GM18907 (cell line): Measurements from ENCODE around the gene CPLX1.

Experiments used
- ATAC-seq: cut with Tn5 transposase; IDR thresholded peaks from one replicate; pipeline ENCODE4 v1.9.1; 2021; ENCODE audit warnings: mild to moderate bottlenecking, moderate library complexity; ENCODE audit not compliant: unreplicated experiment

The CPLX1 gene

DNA sequence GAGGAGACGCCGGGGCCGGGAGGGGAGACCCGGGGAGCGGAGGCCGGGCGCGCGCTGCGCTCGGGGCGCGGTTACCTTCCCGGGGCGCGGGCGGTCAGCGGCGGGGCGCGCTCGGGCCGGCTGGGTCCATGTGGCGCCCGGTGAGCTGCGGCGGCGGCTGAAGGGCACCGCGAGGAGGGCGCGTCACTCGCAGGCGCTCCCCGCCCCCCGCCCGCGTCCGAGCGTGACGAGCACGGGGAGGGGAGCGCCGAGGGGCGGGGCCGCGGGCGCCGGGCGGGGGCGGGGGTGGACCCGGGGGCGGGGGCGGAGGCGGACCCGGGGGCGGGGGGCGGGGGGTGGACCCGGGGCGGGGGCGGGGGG is at the start of gene CPLX1:
Gene CPLX1 (minus strand): TSS at position 159 of the 360 bp plus-strand sequence. CDS start 1,607 bp downstream, outside the sequence.
- no peak for ATAC-seq

DNA sequence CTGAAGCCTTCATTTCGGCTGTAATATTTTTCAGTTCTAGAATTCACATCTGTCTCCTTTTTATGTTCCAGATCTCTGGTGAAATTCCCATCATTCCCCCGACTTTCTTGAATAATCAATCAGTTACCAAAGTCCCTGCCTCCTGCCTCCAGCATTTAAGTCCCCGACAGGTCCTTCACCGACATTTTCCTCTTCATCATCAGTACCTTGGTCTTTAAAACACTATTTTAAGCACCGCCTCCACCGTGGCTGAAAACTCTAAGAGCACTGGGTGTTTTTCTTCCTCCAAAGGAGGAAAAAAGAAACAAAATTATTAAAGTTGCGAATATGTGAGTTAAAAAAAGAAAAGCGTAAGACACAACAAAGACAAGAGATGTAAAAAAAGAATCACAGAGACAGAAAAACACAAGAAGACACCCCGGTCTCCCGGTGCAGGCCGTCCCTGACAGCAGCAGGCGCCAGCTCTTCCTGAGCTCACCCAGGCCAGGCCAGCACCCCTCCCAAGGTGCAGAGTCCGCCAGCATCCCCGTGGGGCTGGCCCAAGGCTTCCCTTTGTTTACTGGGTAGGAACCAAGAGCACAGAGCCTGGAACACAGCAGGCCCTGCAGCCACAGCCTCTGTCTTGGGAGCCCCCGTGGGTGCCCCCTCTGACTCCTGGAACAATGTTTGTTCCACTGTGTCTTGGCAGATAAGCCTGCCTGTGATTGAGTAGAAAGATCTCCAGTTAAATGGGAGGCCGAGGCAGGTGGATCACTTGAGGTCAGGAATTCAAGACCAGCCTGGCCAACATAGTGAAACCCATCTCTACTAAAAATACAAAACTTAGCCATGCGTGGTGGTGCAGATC is 49.3 kb upstream of the CPLX1 start:
- no peak for ATAC-seq

DNA sequence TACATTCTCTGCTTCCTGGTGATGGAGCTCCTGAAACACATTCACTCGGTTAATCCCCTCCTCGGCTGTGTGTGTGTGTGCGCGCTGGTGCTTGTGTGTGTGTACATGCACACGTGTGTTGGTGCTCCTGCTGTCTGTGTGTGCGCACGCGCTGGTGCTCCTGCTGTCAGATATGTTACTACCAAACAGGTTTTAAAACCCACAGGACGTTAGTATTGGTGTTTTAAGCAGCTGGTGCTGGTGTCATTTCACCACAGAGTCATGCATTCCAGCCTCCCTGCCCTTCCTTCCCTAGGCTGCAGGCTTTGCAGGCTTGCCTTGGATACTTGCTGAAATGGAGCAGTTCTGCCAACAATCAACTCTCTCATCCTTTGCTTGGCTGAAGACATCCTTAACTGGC is 48.1 kb upstream of the CPLX1 start:
- no peak for ATAC-seq

DNA sequence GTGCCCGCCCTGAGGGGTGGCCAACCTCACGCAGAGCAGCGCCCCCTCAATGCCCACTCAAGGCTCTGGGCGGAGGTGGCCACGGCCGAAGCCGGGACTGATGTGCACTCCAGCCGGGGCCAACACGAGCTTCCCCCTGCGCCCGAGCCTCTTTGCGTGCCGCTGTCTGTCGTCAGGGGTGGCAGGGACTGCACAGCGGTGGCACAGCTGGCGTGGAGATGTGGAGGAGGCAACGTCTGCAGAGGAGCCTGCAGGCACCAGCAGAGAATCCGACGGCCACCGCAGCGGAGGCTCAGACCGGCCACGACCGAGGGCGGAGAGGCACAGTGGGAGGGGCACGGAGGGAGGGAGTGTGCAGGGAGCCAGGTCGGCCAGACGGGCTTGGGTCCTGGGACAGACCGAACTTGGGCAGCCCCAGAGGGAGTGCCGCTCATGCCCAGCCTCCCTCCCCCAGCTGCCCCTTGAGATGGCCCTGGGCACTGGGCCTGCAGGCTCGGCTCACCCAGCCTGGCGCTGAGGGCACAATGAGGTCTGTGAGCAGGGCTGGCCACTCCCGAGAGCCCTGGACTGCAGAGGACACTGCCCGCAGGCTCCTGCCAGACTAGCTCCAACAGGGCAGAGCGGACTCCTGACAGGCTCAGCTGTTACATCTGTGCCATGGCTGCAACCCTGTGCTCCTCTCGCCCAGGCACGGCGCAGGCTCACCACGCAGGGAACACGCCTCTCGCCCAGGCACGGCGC is 46.5 kb upstream of the CPLX1 start:
- no peak for ATAC-seq

DNA sequence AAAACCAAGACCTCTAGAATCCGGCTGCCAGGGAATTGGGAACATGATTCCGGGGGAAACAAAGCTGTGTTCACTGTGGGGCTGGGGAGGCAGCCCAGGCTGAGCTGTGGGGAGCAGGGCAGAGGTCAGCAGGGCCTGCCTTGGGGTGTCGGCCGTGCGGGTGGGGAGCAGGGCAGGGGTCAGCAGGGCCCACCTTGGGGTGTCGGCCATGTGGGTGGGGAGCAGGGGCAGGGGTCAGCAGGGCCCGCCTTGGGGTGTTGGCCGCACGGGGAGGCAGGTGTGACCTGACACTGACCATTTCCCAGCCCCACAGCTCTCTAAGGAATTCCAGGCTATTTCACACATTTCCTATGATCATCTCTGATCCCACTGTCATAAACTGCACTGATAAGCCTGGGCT is 45.6 kb upstream of the CPLX1 start:
- no peak for ATAC-seq

DNA sequence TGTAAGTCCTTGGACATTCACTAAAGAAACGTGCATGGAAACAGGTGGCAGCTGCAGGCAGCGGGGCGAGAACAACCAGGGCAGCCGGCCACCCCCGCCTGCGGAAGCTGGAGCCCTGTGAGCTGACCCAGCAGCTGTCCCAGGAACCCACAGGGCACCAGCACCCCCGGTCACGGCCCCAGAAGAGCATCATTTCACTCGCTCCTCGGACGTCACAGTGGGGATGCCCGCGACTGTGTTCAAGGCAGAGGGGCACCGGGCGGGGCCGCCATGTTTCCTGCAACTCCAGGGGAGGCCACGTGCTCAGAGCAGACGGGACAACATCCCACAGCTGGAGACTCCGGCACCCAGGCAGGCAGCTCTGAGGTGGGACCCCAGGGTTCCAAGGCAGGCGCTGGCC is 45.0 kb upstream of the CPLX1 start:
- ATAC-seq: no peak

DNA sequence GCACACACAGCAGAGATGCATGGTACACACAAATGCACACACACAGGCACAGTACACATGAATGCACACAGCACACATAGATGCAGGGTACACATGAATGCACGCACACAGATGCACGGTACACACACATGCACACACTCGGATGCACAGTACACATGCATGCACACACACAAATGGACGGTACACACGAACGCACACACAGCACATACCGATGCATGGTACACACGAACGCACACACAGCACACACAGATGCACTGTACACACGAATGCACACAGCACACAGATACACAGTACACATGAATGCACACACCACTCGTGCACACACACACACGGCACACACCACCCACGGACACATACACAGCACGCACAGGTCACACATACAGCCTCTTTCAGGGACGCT is 43.8 kb upstream of the CPLX1 start:
- no peak for ATAC-seq

DNA sequence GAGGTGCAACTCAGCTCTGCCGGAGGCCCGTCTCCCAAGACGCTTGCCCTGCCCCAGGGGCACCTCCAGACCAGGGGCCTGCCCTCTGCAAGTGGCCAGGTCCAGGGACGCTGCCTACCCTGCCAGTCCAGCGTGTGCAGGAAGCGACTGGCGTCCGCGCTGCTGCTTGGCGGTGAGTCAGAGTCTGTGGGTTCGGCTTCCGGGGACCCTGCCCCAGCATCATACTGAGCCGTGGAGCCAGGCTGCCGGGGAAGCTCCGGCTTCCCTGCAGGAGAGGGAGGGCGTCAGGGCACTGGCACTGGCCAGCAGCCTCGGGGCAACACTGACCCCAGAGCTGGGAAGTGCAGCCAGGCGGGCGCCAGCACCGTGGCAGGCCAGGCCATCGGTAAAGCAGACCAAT is 42.5 kb upstream of the CPLX1 start:
- ATAC-seq: no peak

DNA sequence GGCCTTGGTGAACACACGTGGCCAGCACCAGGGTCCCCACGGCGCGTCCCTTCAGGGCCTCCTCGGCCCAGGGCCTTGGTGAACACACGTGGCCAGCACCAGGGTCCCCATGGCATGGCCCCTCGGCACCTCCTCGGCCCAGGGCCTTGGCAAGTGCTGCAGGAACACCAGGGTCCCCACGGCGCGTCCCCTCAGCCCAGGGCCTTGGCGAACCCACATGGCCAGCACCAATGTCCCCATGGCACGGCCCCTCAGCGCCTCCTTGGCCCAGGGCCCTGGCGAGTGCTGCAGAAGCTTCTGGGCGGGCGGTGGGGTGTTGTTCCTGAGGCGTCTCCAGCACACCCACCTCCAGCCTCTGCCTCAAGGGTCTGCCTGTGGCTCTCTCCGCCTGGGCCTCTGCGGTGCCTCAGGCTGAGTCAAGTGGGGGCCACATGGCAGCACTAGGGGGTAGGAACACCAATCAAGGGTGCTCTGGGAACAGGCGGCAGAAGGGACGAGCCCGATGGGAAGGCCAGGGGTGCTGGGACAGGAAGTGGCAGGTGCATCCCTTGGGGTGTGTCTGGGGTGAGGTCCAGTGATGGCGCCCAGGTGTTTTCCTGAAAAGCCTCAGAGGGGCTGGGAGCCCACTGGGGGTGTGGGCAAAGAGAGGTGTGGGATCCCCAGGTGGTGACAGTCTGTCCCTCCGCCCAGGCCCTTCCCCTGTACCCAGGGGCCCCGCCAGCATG is 41.8 kb upstream of the CPLX1 start:
- ATAC-seq: no peak

DNA sequence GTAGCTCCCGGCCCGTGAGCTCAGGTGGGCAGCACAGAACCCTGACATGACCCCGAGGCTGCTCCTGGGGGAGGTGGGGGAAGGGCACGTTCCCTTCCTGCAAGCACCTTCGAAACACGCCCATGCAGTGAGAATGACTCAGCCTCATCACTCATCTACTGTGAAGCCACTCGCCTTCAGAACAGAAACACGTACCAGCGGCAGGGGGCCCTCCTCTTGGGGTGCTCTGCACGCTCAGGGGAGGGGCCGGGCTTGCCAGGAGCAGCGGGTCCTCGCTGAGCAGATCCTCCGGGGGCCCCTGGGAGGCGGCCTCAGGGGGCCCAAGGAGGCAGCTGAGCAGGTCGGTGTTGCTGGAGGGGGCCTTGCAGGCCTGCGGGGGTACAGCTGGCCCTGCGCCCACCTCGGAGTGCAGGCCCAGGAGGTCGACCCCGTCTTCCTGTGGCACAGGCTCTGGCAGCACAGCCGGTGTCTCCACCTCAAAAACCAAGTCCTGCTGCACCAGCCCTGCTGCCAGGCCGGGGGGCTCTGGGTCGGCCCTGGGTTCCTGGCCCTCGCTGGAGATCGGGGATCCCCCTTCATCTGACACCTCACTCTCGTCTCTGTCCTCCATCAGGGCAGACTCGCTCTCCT is 40.9 kb upstream of the CPLX1 start:
- ATAC-seq: no peak

DNA sequence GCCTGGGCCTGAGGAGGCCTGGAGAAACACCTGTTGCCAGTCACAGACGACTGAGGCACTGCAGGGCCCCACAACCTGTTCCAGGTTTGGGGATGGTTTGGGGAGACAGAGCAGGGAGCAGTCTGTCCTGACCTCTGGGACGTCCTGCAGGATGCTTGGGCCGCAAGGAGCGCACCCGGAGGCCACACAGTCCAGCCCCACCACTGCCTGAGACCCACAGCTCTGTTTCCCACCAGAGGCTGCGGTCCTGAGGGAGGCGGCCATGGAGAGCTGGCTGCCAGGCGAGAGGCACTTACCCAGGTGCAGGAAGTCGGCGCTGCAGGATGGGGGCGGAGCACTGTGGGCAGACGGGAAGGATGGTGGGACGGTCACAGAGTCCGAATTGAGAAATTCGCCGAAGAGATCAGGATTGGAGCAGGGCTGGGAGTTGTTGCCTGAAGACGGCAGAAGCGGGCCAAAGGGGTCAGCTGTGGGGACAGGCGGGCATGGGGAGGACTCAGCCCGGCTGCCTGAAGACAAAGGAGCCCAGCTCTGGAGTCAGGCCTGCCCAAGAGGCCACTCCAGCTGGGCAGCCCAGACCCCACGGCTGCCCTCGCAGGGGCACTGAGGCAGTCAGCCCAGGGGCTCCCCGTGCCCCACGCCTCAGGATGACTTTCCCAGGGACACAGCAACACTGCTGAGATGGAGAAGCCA is 40.3 kb upstream of the CPLX1 start:
- no peak for ATAC-seq

DNA sequence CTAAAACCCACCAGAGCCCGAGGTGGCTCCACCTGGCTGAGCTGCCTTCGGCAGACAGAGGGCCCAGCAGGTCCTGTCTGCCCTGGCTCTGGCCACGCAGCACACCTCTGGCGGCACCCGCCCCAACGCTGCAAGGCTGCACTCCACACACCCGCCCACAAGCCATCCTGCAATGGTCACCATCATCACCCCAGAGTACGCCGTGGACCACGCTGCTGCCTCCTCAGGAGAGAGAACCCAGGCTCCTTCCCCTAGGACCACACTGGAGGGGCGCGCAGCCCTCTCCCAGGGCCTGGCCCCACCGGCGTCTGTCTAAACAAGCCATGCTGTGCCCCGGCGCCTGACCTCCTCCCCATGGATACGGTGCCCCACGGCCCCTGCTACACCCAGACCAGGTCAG is 39.6 kb upstream of the CPLX1 start:
- no peak for ATAC-seq

DNA sequence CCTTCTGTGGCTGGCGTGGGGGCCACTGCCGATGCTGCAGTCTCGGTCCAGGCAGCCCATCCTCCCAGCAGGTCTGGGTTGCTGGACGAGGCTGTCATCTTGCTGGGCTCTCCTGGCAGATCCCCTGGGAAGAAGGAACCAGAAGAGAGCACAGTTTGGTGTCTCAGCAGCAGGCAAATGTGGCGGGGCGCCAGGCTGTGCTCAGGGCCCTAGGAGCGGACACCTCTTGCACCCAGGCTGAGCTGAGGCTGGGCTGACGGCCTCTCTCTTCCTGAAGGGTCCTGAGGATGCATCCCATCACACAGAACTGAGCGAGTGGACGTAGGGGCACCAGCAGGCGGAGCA is 39.2 kb upstream of the CPLX1 start:
- no peak for ATAC-seq

DNA sequence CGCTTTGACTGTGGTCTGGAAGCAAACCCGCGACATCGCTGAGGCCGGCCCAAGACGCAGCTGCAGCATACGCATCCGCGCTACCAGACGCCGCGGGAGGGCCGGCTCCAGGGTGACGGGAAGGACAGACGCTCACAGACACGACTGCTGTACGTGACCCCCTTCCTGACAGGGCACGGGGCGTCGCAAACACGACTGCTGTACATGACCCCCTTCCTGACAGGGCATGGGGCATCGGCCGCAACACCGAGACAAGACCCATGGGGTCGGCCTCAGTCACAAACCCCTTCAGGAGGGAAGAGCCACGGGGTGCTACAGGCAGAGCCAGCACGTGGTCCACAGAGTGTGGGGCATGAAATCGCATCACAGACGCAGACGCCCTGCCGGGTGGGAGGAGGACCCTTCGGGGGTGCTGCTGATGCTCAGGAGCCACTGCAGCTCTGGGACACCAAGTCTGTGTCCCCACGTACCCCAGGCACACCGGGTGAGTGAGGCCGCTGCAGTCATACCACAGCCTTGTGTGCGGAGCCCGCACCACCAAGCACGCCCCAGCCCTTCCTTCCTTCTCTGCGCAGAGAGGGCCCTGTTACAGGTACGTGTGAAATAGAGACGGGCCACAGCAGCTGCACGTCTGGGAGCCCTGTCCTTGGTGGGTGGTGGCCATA is 38.7 kb upstream of the CPLX1 start:
- no peak for ATAC-seq

DNA sequence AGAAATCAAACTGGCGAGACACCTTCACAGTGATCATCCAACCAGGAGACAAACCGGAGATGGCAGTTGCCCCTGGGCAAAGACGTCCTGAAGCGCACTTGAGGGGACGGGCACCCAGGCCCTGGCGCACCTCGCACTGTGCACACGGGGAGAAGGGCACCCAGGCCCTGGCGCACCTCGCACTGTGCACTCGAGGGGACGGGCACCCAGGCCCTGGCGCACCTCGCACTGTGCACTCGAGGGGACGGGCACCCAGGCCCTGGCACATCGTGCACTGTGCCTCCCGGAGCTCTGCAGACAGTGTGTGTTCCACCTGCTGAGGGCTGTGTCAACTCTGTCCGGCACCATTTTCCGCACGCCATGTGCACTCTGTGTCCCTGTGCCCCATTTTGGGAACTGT is 34.6 kb upstream of the CPLX1 start:
- no peak for ATAC-seq

DNA sequence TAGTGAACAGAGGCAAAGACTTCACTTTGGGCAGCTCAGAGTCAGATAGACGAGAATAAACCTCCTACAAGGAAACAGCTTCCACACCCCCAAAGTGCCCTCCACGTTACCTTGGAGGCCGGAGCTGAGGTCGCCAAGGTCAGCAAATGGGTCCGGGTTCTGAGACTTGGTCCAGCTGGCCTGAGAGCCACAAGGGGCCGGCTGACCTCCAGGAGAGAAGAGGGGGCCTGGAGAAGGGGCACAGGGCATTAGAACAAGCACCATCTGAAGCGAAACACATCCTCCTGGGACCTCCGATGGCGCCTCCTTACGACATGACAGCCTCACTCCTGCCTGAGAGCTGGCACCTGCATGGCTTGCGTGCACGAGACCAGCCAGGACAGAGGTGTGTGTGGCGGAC is 33.6 kb upstream of the CPLX1 start:
- ATAC-seq: no peak

DNA sequence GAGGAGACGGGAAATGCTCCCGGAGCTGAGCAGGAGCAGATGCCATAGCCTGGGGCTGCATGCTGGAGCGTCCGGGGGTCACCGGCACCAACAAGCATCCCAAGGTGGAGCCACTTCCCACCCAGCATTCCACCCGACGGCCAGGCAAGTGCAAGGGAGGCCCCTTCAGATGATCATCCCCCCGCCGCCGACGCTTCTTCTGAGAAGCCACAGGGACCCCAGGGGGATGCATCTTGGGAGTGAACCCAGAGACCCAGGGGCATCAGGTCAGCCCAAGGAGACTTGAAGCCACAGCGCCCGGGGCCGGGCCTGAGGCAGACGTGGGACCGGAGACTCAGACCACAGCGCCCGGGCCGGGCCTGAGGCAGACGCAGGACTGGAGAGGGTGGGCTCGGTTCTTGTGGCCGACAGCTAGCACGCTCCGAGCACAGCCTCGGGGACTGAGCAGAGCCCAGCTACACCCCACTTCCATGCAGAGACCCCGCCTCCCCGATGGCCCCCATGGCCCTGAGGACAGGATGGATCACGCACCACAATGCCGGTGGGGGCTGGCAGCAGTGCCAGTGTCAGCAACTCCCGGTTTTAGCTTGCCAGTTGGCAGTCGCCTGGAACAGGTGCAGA is 33.0 kb upstream of the CPLX1 start:
- ATAC-seq: no peak

DNA sequence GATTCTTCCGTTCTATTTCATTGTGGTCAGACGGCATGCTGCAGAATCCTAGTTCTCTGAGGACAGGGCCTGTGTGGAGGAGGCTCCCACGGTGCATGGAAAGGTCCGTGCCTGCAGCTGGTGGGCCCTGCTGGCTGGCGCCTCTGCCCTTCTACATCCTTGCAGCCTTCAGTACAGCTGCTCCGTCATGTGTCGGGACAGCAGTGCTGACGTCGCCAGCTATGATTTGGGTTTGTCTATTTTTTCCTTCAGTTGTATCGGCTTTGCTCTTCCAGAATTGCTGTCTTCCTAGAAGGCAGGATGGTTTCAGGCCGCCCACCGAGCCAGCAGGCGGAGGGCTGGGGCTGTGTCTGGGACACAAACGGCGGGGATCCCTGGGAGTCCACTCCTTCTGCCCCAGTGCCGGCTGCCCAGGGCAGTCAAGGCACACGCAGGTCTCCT is 32.1 kb upstream of the CPLX1 start:
- ATAC-seq: no peak

DNA sequence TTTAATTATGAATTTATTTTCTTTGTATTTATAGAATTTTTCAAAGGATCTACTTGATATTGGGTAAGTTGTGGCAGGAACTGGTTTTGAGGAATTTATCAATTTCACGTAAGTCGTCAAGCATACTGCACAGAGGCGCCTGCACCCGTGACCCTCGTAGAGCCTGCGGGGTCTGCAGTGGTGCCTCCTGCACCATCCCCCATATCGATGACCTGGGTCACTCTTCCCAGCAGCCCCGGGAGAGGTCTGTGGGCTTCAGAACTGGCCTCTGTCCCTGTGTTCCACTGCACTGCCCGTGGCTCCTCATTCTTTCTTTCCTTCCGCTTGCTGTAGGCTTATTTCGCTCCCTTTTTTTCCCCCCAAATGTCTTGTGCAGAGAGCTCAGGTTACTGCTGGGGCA is 31.5 kb upstream of the CPLX1 start:
- ATAC-seq: no peak
